HEK293 (cell line): ENCODE results near the gene PPID.

Experiments used
- CTCF ChIA-PET: fragments of 350-600 bp; formaldehyde crosslinking; extraction: SDS; loops from one replicate; lab custom pipeline; 2021; ENCODE audit warnings: antibody characterized with exemption; lab: Yijun Ruan, JAX
- POLR2A ChIA-PET: fragments of 300-600 bp; formaldehyde crosslinking; extraction: SDS; loops from one replicate; lab custom pipeline; 2020; ENCODE audit warnings: antibody characterized with exemption, inconsistent platforms; lab: Yijun Ruan, JAX
- H3K27ac ChIP-seq: fragments of 200-500 bp; sonication (Bioruptor generic); 2 replicates; pipeline ENCODE4 v1.5.1; 2014; ENCODE audit warnings: low read depth, low read length, control low read depth, inconsistent platforms; ENCODE audit errors: extremely low read depth
- H3K36me3 ChIP-seq, 2 experiments: fragments of 200-500 bp in 1 of 2; sonication (Bioruptor generic) in 1 of 2; 1 replicate in 1 of 2; 2 replicates in 1 of 2; pipeline ENCODE4 v1.5.1; 2014 to 2017; ENCODE audit warnings: inconsistent platforms in 2 of 2, low read length in 2 of 2; ENCODE audit not compliant: control insufficient read depth in 2 of 2, insufficient read depth in 1 of 2
- H3K4me1 ChIP-seq: fragments of 200-500 bp; sonication (Bioruptor generic); 2 replicates; pipeline ENCODE4 v1.5.1; 2014; ENCODE audit warnings: mild to moderate bottlenecking, low read length, inconsistent platforms; ENCODE audit not compliant: control insufficient read depth, insufficient read depth
- H3K4me3 ChIP-seq: 2 replicates; pipeline ENCODE4 v1.5.1; 2011; ENCODE audit warnings: low read depth, mild to moderate bottlenecking, control low read depth, low read length, moderate library complexity
- H3K9me3 ChIP-seq: fragments of 200-500 bp; sonication (Bioruptor generic); 2 replicates; pipeline ENCODE4 v1.5.1; 2014; ENCODE audit warnings: low read depth, low read length, inconsistent platforms; ENCODE audit not compliant: control insufficient read depth, insufficient read depth
- KLF9 ChIP-seq: fragments of 450-650 bp; formaldehyde crosslinking; IDR thresholded peaks from 2 replicates; pipeline ENCODE4 v1.5.1; 2016; ENCODE audit warnings: missing biosample characterization, missing genetic modification characterization, low read depth
- MYNN ChIP-seq: fragments of 450-650 bp; formaldehyde crosslinking; IDR thresholded peaks from 2 replicates; pipeline ENCODE4 v1.5.1; 2016; ENCODE audit warnings: missing biosample characterization, missing genetic modification characterization, borderline replicate concordance
- SCRT1 ChIP-seq: fragments of 450-650 bp; formaldehyde crosslinking; IDR thresholded peaks from 2 replicates; pipeline ENCODE4 v1.5.1; 2016; ENCODE audit warnings: missing biosample characterization, missing genetic modification characterization, borderline replicate concordance
- TCF7L2 ChIP-seq: IDR thresholded peaks from 2 replicates; pipeline ENCODE4 v1.6.1; 2011; ENCODE audit warnings: low read depth, mild to moderate bottlenecking, inconsistent platforms, low read length, moderate library complexity, borderline replicate concordance
- TRIM28 ChIP-seq: IDR thresholded peaks from 2 replicates; pipeline ENCODE4 v1.6.1; 2011; ENCODE audit warnings: low read length, control low read depth, borderline replicate concordance
- ZBTB21 ChIP-seq: fragments of 450-650 bp; formaldehyde crosslinking; IDR thresholded peaks from 2 replicates; pipeline ENCODE4 v1.5.1; 2017; ENCODE audit warnings: missing biosample characterization, missing genetic modification characterization
- ZBTB48 ChIP-seq: fragments of 450-650 bp; formaldehyde crosslinking; IDR thresholded peaks from 2 replicates; pipeline ENCODE4 v1.5.1; 2016; ENCODE audit warnings: missing biosample characterization, missing genetic modification characterization
- ZEB2 ChIP-seq: fragments of 450-650 bp; formaldehyde crosslinking; IDR thresholded peaks from 2 replicates; pipeline ENCODE4 v1.5.1; 2016; ENCODE audit warnings: missing biosample characterization, missing genetic modification characterization
- ZFP37 ChIP-seq: fragments of 450-650 bp; formaldehyde crosslinking; IDR thresholded peaks from 2 replicates; pipeline ENCODE4 v1.5.1; 2016; ENCODE audit warnings: missing biosample characterization, missing genetic modification characterization
- ZFP41 ChIP-seq: fragments of 450-650 bp; formaldehyde crosslinking; IDR thresholded peaks from 2 replicates; pipeline ENCODE4 v1.5.1; 2016; ENCODE audit warnings: missing biosample characterization, missing genetic modification characterization, borderline replicate concordance
- ZIC2 ChIP-seq: fragments of 450-650 bp; formaldehyde crosslinking; IDR thresholded peaks from 2 replicates; pipeline ENCODE4 v1.5.1; 2016; ENCODE audit warnings: missing biosample characterization, missing genetic modification characterization
- ZNF157 ChIP-seq: fragments of 450-650 bp; formaldehyde crosslinking; IDR thresholded peaks from 2 replicates; pipeline ENCODE4 v1.5.1; 2016; ENCODE audit warnings: missing biosample characterization, missing genetic modification characterization
- ZNF341 ChIP-seq: fragments of 450-650 bp; formaldehyde crosslinking; IDR thresholded peaks from 2 replicates; pipeline ENCODE4; 2016; ENCODE audit warnings: low read depth, missing biosample characterization, missing genetic modification characterization
- ZNF404 ChIP-seq: fragments of 450-650 bp; formaldehyde crosslinking; IDR thresholded peaks from 2 replicates; pipeline ENCODE4 v1.5.1; 2017; ENCODE audit warnings: missing biosample characterization, missing genetic modification characterization
- ZNF426 ChIP-seq: fragments of 450-650 bp; formaldehyde crosslinking; IDR thresholded peaks from 2 replicates; pipeline ENCODE4 v1.5.1; 2017; ENCODE audit warnings: missing biosample characterization, missing genetic modification characterization, mild to moderate bottlenecking, inconsistent platforms, moderate library complexity
- ZNF510 ChIP-seq: fragments of 450-650 bp; formaldehyde crosslinking; IDR thresholded peaks from 2 replicates; pipeline ENCODE4 v1.5.1; 2018; ENCODE audit warnings: mild to moderate bottlenecking, missing genetic modification characterization, missing biosample characterization; ENCODE audit not compliant: insufficient replicate concordance
- ZNF514 ChIP-seq: fragments of 450-650 bp; formaldehyde crosslinking; IDR thresholded peaks from 2 replicates; pipeline ENCODE4 v1.5.1; 2016; ENCODE audit warnings: missing biosample characterization, missing genetic modification characterization
- ZNF600 ChIP-seq: fragments of 450-650 bp; formaldehyde crosslinking; IDR thresholded peaks from 2 replicates; pipeline ENCODE4 v1.5.1; 2016; ENCODE audit warnings: missing biosample characterization, missing genetic modification characterization
- ZNF76 ChIP-seq: fragments of 450-650 bp; formaldehyde crosslinking; IDR thresholded peaks from 2 replicates; pipeline ENCODE4; 2016; ENCODE audit warnings: low read depth, missing biosample characterization, missing genetic modification characterization, borderline replicate concordance
- ZNF768 ChIP-seq: fragments of 450-650 bp; formaldehyde crosslinking; IDR thresholded peaks from 2 replicates; pipeline ENCODE4 v1.5.1; 2018; ENCODE audit warnings: missing biosample characterization, mild to moderate bottlenecking, missing genetic modification characterization
- ZNF776 ChIP-seq: fragments of 450-650 bp; formaldehyde crosslinking; IDR thresholded peaks from 2 replicates; pipeline ENCODE4 v1.5.0; 2017; ENCODE audit warnings: missing biosample characterization, missing genetic modification characterization, borderline replicate concordance
- ZSCAN16 ChIP-seq: fragments of 450-650 bp; formaldehyde crosslinking; IDR thresholded peaks from 2 replicates; pipeline ENCODE4 v1.5.1; 2016; ENCODE audit warnings: missing biosample characterization, missing genetic modification characterization
- ZXDB ChIP-seq: fragments of 450-650 bp; formaldehyde crosslinking; IDR thresholded peaks from 2 replicates; pipeline ENCODE4 v1.5.1; 2016; ENCODE audit warnings: missing biosample characterization, missing genetic modification characterization
- TF ChIP-seq, protein P1 (sequence below): fragments of 450-650 bp; formaldehyde crosslinking; IDR thresholded peaks from 2 replicates; pipeline ENCODE4 v1.5.1; 2016; ENCODE audit warnings: missing biosample characterization, missing genetic modification characterization
- TF ChIP-seq, protein P2 (sequence below): fragments of 450-650 bp; formaldehyde crosslinking; IDR thresholded peaks from 2 replicates; pipeline ENCODE4 v1.5.1; 2016; ENCODE audit warnings: missing biosample characterization, missing genetic modification characterization
- TF ChIP-seq, protein P3 (sequence below): fragments of 450-650 bp; formaldehyde crosslinking; IDR thresholded peaks from 2 replicates; pipeline ENCODE4 v1.5.1; 2016; ENCODE audit warnings: missing biosample characterization, missing genetic modification characterization, low read depth
- TF ChIP-seq, protein P4 (sequence below): fragments of 450-650 bp; formaldehyde crosslinking; IDR thresholded peaks from 2 replicates; pipeline ENCODE4 v1.5.1; 2016; ENCODE audit warnings: missing biosample characterization, missing genetic modification characterization
- TF ChIP-seq, protein P5 (sequence below): IDR thresholded peaks from 2 replicates; pipeline ENCODE4 v1.6.1; 2011; ENCODE audit warnings: mild to moderate bottlenecking, low read depth, low read length, borderline replicate concordance

Gene PPID

DNA sequence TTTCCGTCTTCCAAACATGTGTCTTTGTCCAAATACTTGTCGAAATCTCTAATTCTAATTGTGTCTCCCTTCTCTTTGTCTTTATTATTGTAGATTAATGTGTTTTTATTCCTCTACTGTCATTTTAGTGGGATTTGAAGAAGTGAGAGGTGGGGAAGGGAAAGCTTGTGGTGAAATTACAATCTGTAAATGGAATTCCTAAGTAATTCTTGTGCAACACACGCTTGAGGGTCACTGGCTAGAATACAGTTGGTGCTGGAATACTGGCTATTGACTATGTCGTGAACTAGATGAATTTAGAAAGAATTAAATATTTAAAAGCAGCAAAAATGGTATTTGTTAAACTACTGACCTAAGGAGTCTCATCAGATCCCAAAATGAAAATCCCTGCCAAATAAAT is 34.9 kb upstream of the PPID start:
- no peak for TF ChIP-seq MYNN (tag by site-specific recombination)
- TF ChIP-seq, protein P1, sequence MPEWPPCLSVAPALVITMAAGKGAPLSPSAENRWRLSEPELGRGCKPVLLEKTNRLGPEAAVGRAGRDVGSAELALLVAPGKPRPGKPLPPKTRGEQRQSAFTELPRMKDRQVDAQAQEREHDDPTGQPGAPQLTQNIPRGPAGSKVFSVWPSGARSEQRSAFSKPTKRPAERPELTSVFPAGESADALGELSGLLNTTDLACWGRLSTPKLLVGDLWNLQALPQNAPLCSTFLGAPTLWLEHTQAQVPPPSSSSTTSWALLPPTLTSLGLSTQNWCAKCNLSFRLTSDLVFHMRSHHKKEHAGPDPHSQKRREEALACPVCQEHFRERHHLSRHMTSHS = no peak
- no peak for TF ChIP-seq ZNF76 (tag by site-specific recombination)
- no peak for TF ChIP-seq ZSCAN16 (tag by site-specific recombination)
- no peak for TF ChIP-seq ZFP41 (tag by site-specific recombination)
- no peak for TF ChIP-seq TCF7L2
- TF ChIP-seq, protein P2, sequence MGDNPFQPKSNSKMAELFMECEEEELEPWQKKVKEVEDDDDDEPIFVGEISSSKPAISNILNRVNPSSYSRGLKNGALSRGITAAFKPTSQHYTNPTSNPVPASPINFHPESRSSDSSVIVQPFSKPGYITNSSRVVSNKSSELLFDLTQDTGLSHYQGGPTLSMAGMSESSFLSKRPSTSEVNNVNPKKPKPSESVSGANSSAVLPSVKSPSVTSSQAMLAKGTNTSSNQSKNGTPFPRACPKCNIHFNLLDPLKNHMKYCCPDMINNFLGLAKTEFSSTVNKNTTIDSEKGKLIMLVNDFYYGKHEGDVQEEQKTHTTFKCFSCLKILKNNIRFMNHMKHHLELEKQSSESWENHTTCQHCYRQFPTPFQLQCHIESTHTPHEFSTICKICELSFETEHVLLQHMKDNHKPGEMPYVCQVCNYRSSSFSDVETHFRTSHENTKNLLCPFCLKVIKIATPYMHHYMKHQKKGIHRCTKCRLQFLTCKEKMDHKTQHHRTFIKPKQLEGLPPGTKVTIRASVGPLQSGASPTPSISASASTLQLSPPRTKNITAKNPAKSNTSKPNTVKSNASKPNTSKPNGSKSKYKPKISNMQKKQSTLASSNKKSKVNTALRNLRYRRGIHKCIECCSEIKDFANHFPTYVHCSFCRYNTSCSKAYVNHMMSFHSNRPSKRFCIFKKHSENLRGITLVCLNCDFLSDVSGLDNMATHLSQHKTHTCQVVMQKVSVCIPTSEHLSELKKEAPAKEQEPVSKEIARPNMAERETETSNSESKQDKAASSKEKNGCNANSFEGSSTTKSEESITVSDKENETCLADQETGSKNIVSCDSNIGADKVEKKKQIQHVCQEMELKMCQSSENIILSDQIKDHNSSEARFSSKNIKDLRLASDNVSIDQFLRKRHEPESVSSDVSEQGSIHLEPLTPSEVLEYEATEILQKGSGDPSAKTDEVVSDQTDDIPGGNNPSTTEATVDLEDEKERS (tag by site-specific recombination) = no peak
- no peak for TF ChIP-seq ZIC2 (tag by site-specific recombination)
- Histone ChIP-seq H3K4me1 (no peaks in the 10 kb centered on the region), H3K9me3 (no peaks in the 10 kb centered on the region), H3K27ac (no peak overlapping the region), H3K4me3 (no peak overlapping the region), H3K36me3 (no peaks in the 10 kb centered on the region)
- CTCF ChIA-PET = no interaction called here
- POLR2A ChIA-PET = no interaction called here

DNA sequence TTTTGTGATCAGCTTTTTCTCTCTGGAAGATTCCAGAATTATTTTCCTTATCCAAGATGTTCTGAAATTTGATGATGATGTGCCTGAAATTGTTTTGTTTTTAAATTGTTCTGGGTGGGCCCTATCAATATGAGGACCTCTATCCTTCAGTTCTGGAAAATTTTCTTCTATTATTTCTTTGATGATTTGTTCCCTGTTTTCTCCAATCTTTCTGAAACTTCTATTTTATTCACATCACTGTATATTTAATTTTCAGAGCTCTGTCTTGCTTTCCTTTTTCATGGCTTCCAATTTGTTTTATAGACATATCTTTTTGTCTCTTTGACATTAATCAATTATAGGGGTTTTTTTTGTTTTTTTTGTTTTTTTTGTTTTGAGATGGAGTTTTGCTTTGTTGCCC is 33.4 kb upstream of the PPID start:
- no peak overlapping the region for H3K27ac ChIP-seq
- POLR2A ChIA-PET = no interaction called here
- CTCF ChIA-PET = no interaction called here
- H3K36me3 ChIP-seq = no peaks in the 10 kb centered on the region
- no peak overlapping the region for H3K4me3 ChIP-seq
- TF ChIP-seq ZFP37 (tag by site-specific recombination) = no peak
- TF ChIP-seq ZNF404 = no peak
- TF ChIP-seq ZNF510 = no peak
- no peak for TF ChIP-seq ZNF341 (tag by site-specific recombination)
- TF ChIP-seq, protein P3, sequence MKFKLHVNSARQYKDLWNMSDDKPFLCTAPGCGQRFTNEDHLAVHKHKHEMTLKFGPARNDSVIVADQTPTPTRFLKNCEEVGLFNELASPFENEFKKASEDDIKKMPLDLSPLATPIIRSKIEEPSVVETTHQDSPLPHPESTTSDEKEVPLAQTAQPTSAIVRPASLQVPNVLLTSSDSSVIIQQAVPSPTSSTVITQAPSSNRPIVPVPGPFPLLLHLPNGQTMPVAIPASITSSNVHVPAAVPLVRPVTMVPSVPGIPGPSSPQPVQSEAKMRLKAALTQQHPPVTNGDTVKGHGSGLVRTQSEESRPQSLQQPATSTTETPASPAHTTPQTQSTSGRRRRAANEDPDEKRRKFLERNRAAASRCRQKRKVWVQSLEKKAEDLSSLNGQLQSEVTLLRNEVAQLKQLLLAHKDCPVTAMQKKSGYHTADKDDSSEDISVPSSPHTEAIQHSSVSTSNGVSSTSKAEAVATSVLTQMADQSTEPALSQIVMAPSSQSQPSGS (tag by site-specific recombination) = no peak
- TF ChIP-seq, protein P4, sequence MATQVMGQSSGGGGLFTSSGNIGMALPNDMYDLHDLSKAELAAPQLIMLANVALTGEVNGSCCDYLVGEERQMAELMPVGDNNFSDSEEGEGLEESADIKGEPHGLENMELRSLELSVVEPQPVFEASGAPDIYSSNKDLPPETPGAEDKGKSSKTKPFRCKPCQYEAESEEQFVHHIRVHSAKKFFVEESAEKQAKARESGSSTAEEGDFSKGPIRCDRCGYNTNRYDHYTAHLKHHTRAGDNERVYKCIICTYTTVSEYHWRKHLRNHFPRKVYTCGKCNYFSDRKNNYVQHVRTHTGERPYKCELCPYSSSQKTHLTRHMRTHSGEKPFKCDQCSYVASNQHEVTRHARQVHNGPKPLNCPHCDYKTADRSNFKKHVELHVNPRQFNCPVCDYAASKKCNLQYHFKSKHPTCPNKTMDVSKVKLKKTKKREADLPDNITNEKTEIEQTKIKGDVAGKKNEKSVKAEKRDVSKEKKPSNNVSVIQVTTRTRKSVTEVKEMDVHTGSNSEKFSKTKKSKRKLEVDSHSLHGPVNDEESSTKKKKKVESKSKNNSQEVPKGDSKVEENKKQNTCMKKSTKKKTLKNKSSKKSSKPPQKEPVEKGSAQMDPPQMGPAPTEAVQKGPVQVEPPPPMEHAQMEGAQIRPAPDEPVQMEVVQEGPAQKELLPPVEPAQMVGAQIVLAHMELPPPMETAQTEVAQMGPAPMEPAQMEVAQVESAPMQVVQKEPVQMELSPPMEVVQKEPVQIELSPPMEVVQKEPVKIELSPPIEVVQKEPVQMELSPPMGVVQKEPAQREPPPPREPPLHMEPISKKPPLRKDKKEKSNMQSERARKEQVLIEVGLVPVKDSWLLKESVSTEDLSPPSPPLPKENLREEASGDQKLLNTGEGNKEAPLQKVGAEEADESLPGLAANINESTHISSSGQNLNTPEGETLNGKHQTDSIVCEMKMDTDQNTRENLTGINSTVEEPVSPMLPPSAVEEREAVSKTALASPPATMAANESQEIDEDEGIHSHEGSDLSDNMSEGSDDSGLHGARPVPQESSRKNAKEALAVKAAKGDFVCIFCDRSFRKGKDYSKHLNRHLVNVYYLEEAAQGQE (tag by site-specific recombination) = no peak
- no peak for TF ChIP-seq ZNF426
- no peak for TF ChIP-seq ZNF776
- TF ChIP-seq KLF9 (tag by site-specific recombination) = no peak
- TF ChIP-seq ZBTB21 (tag by site-specific recombination) = no peak
- no peak for TF ChIP-seq SCRT1
- TF ChIP-seq ZNF157 (tag by site-specific recombination) = no peak
- TF ChIP-seq TRIM28 = no peak
- TF ChIP-seq ZXDB (tag by site-specific recombination) = no peak
- TF ChIP-seq ZNF600 (tag by site-specific recombination) = no peak
- TF ChIP-seq ZBTB48 (tag by site-specific recombination) = no peak
- TF ChIP-seq ZNF768 (tag by site-specific recombination) = no peak
- TF ChIP-seq, protein P5, sequence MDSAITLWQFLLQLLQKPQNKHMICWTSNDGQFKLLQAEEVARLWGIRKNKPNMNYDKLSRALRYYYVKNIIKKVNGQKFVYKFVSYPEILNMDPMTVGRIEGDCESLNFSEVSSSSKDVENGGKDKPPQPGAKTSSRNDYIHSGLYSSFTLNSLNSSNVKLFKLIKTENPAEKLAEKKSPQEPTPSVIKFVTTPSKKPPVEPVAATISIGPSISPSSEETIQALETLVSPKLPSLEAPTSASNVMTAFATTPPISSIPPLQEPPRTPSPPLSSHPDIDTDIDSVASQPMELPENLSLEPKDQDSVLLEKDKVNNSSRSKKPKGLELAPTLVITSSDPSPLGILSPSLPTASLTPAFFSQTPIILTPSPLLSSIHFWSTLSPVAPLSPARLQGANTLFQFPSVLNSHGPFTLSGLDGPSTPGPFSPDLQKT = no peak
- TF ChIP-seq ZEB2 (tag by site-specific recombination) = no peak
- TF ChIP-seq ZNF514 (tag by site-specific recombination) = no peak
- no peaks in the 10 kb centered on the region for H3K9me3 ChIP-seq
- H3K4me1 ChIP-seq = no peaks in the 10 kb centered on the region
